ENCODE data around the gene FGF7.
"Not testable (repeated sequence)": the region's sequence is repeated elsewhere in the genome, so short reads cannot be mapped to it uniquely, and the experiment has no call there.

FGF7 gene, protein sequence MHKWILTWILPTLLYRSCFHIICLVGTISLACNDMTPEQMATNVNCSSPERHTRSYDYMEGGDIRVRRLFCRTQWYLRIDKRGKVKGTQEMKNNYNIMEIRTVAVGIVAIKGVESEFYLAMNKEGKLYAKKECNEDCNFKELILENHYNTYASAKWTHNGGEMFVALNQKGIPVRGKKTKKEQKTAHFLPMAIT

GRCh38 chr15:49423021-49423420 is at the start of gene FGF7:
FGF7 (plus strand) TSS chr15:49423242; CDS start chr15:49424298, 1,056 bp downstream.
- no peak for DNase-seq (ENCODE audit: low spot score)

- no peak for DNase-seq (ENCODE audit: low spot score)
These were observed 43.0 kb upstream of the FGF7 start for GRCh38 chr15:49379996-49380395.

DNA sequence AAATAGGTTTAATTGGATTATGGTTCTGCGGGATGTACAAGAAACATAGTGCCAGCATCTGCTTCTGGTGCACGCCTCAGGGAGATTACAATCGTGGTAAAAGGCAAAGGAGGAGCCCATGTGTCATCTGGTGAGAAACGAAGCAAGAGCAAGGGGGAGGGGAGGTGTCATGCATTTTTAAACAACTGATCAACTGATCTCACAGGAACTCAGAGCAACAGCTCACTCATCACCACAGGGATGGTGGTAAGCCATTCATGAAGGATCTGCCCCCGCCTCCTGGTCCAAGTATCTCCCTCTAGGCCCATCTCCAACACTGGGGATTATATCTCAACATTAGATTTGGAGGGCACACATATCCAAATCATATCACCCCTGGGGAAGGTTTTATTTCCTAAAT is 42.1 kb upstream of the FGF7 start:
- no peak for DNase-seq (ENCODE audit: low spot score)

- DNase-seq (ENCODE audit: low spot score), result no peak
These were observed 40.6 kb upstream of the FGF7 start for GRCh38 chr15:49382394-49382793.

- DNase-seq (ENCODE audit: low spot score), result no peak
These were observed 39.8 kb upstream of the FGF7 start for GRCh38 chr15:49383266-49383665.

- DNase-seq (ENCODE audit: low spot score), result no peak
These were observed 35.6 kb upstream of the FGF7 start for GRCh38 chr15:49387471-49387870.

- DNase-seq (ENCODE audit: low spot score), result not testable (repeated sequence)
These were observed 20.3 kb upstream of the FGF7 start for GRCh38 chr15:49402515-49403296.

DNA sequence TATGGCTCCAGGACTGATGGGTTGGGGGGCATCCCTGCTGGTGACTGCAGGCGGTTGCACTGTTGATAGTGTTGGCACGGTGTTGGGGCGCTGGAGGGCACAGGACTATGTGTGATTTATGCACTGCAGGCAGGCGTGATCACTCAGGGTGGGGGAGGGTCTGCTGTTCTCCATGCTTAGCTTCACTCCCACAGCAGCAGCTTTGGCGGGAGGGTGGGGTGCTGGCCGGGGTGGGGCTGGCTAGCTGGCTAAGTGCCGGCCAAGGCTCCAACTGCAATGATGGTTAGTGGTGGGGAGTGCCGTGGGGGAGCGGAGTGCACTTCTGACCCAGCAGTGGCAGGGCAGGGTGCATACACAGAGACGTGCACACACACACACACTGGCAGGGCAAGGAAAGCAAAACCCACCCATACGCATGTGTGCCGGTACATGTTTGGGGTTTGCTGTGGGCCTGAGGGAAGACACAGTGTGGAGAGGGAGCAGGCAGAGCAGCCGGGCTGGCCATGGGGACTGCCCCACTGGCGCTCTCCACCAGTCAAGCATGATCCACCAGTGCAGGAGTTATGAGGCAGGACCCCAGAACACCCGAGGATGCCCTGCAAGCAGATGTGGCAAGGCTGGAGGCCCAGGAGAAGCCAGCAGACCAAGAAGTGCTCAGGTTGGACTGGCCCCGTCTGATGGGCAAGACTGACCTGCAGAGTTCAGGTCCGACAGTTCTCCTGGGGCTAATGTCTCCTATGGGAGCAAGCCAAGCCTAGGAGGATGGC is 16.5 kb upstream of the FGF7 start:
- DNase-seq (ENCODE audit: low spot score), result no peak

DNA sequence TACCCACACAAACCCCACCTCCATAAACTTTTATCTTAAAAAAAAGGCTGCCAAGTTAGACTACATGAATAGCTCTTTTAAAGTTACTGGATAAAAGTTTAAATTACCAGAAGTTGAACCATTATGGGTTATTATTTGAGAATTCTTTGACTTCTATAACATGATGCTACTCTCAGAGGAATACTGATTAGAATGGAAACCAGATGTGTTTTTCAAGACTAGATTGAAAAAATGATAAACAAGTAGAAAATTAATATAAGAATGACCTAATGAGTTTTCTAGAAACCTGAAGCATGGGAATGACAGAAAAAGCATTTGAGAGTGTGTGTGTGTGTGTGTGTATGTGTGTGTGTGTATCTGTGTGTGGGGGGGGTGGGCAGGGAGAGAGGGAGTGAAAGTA is 12.4 kb upstream of the FGF7 start:
- DNase-seq (ENCODE audit: low spot score), result no peak

GRCh38 chr15:49412797-49413196 is 10.2 kb upstream of the FGF7 start:
- DNase-seq (ENCODE audit: low spot score), result no peak

DNA sequence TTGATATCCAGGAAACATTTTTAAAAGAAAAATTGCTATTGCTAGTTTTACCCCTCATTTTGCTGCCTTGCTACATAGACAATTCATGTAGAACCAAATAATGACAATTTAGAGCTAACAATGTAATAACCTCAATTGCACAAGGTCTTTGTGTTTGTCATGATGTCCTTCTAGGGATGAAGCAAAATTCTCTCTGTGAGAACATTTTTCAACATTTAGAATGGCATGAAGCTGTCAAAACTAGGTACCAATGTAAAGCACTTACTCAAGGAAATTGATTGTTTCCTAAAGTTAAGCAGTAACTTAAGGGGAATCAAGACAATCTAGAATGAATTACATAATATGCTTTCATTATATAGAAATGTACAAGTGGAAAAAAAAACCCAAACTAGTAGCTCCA is 7.9 kb upstream of the FGF7 start:
- DNase-seq (ENCODE audit: low spot score), result no peak

DNA sequence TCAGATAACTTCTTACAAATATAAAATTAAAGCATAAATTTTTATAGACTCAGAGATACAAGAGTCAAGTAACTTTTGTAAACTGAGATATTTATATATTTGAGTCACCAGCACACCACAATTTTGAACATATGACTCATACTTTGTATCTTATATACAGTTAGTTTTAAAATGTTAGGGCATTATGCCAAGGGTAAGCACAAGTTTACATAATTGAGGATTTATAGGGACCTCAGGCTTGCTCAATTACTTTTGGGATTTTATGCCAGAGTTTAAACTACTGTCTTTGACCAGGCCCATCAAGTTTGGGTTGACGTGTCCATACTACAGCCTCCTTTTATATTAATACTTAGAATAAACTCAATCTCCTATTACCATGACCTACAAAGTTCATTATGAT is 7.4 kb upstream of the FGF7 start:
- DNase-seq (ENCODE audit: low spot score), result no peak

DNA sequence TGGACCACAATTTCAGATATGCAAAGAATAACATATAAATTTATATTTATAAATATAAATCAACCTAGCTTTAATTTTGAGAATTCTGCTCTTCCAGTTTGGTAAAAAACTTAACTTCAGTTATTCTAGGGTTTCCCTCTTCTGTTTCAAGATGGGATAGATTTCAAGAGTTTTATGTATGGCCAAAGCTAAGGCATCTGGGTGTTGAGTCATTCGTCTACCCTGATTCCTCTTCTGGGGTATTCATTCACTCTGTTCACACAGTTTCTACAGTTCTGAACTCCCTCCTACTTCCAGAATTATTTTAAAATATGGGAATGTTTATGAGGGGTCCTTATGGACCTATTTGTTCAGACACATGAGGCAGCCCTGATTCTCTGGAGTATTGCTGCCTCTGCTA is 4.2 kb upstream of the FGF7 start:
- DNase-seq (ENCODE audit: low spot score), result no peak

- peak; percentile 58 for DNase-seq (ENCODE audit: low spot score)
These were observed 1.1 kb upstream of the FGF7 start for GRCh38 chr15:49421991-49422390.

- DNase-seq (ENCODE audit: low spot score), result no peak
These were observed 984 bp downstream of the FGF7 start for GRCh38 chr15:49423901-49424550.

DNA sequence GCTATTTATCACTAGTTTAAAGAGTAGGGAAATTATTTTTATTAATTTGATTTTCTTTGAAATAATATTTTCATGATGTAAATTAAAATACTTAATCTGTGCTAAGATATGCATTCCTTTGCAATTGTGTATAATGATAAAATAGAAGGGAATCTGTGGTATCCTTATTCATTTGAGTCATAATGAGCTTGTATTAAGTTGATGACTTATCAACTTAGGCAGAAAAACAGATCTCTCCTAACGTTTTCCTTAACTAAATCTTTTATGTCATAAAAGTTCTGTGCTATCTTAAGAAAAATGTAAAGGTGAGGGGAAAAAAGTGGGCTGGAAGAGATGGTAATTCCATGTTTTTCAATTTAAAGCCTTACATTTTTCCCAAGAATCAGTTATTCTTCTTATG is 1.9 kb downstream of the FGF7 start:
- DNase-seq (ENCODE audit: low spot score), result no peak

DNA sequence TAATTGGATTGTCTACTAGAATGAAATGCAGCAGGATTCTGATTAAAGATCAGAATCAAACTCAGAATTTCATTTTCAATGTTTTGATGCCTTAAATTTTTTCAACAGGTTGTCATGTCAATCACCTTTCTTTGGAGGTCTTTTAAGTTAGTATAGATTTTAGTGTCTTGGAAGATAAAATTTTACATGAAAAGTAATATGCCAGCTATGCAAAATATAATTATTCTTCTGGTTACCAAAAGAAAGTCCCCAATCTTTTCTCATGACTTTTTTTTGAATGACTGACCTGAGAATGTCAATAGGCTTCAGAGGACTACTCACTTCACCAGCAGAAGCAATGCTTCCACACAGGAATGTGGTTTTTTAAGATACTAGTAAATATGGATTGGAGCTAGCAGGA is 4.3 kb downstream of the FGF7 start:
- no peak for DNase-seq (ENCODE audit: low spot score)

- no peak for DNase-seq (ENCODE audit: low spot score)
These were observed 5.5 kb downstream of the FGF7 start for GRCh38 chr15:49428409-49429095.

GRCh38 chr15:49430046-49430445 is 7.0 kb downstream of the FGF7 start:
- no peak for DNase-seq (ENCODE audit: low spot score)

GRCh38 chr15:49435174-49435573 is 12.1 kb downstream of the FGF7 start:
- no peak for DNase-seq (ENCODE audit: low spot score)

GRCh38 chr15:49436751-49437150 is 13.7 kb downstream of the FGF7 start:
- DNase-seq (ENCODE audit: low spot score), result no peak
